Ovary (tissue), 9 donors: ENCODE data around the gene RBM20. TPM values are rescaled to one million over a fixed set of nuclear protein-coding genes. Genes with fewer than 3 reads are reported as not detected.

ENCODE experiments used
- DNase-seq, 5 donors: peaks; one replicate each; pipeline ENCODE4 v3.0.0-alpha.2; 2019 to 2020
- H3K27ac ChIP-seq, 2 donors: fragments of 200-600 bp; one replicate each; pipeline versions ENCODE4 v1.5.1 to v1.8.0; 2019 to 2022
- H3K27me3 ChIP-seq: fragments of 200-600 bp; one replicate; pipeline ENCODE4 v1.8.0; 2022
- H3K36me3 ChIP-seq: fragments of 200-600 bp; sonication (generic); one replicate; pipeline ENCODE4 v1.5.1; 2019
- H3K4me1 ChIP-seq: one replicate; pipeline ENCODE4 v1.8.1; 2013; ENCODE audit warnings: mild to moderate bottlenecking, moderate library complexity; ENCODE audit not compliant: insufficient read depth
- H3K4me3 ChIP-seq: fragments of 200-600 bp; sonication (generic); one replicate; pipeline ENCODE4 v1.5.1; 2017
- H3K9me3 ChIP-seq, 2 donors: fragments of 200-600 bp in 1 of 2; sonication (generic) in 1 of 2; one replicate each; pipeline versions ENCODE4 v1.5.1 to v1.8.1; 2013 to 2019; ENCODE audit warnings: mild to moderate bottlenecking in 1 of 2, moderate library complexity in 1 of 2
- CTCF ChIP-seq, 3 donors: fragments of 450-650 bp in 2 of 3; fragments of 200-600 bp in 1 of 3; IDR thresholded peaks; one replicate each; pipeline versions ENCODE4 v1.5.1 to v1.8.0; 2016 to 2022; ENCODE audit warnings: antibody characterized with exemption in 3 of 3, mild to moderate bottlenecking in 1 of 3
- EP300 ChIP-seq: sonication (generic); formaldehyde crosslinking; IDR thresholded peaks from one replicate; pipeline ENCODE4 v1.6.1; 2017; ENCODE audit warnings: antibody characterized with exemption
- POLR2A ChIP-seq: fragments of 450-650 bp; IDR thresholded peaks from one replicate; pipeline ENCODE4 v1.6.1; 2017; ENCODE audit warnings: antibody characterized with exemption, mild to moderate bottlenecking, moderate library complexity
- WGBS, 3 donors: extraction: QIAGEN DNeasy Blood & Tissue Kit in 1 of 3; methylation state at CpG; one replicate each; pipeline versions ENCODE4 v1.1.5 to v1.1.7; 2013 to 2017; 5-methylcytosine and 5-hydroxymethylcytosine counted together
- intact Hi-C, 4 donors: fragments of 100-400 bp; cut with DNase I; formaldehyde crosslinking; loops; one replicate each; pipeline versions ENCODE4 v1.11.0 to v1.15.1; 2022 to 2023
- polyA plus RNA-seq, 2 donors: library from polyadenylated mRNA; stranded (reverse); fragments of 200-250 nt in 1 of 2; fragments of 350-450 nt in 1 of 2; fragmentation: Illumina TruSeq in 1 of 2; extraction: RNeasy Lipid Tissue Mini Kit (QIAGEN cat#74804) in 1 of 2; gene quantifications; one replicate each; pipeline ENCODE4 v1.2.3, GENCODE V29; 2013 to 2014
- total RNA-seq, 7 donors: library from RNA; depleted of rRNA in 2 of 7; stranded (reverse); fragments of >200 nt in 2 of 7; fragmentation: NEBNext Ultra II Directional in 3 of 7; extraction: Animal tissue kit (Norgen Biotek cat#: 25700) in 3 of 7; gene quantifications; one replicate each; pipeline versions ENCODE4 v1.1.0 to v1.2.4, GENCODE V29; 2016 to 2023
- donor health status: DM: no; HTN: no; CAD: no; lungs with moderate emphysema.
- donor health status: DM: no; HTN: no; CAD: no.
- donor health status: Bipolar disorder and iron deficiency.
- donor health status: DM: yes; HTN: yes; CAD: no.
- donor health status: DM: no; HTN: no; CAD: no.
- donor health status: DM: yes; HTN: yes; CAD: no.

RBM20 gene
- total and polyA plus RNA-seq, 9 donors: 0.96 to 4.9 (median 3.6) TPM

GRCh38 chr10:110847374-110847773 is 203.2 kb downstream of the RBM20 start:
- no peak for DNase-seq
- H3K4me3 ChIP-seq: no peak overlapping the region
- no peaks in the 10 kb centered on the region for H3K9me3 ChIP-seq
- TF ChIP-seq CTCF (IDR thresholded peaks at IDR 0.05) (no peak), EP300 (no peak), POLR2A (no peak)
- no peaks in the 10 kb centered on the region for H3K36me3 ChIP-seq
- no peak overlapping the region for H3K27ac ChIP-seq
- intact Hi-C loops: no loop called here
- no peaks in the 10 kb centered on the region for H3K27me3 ChIP-seq
- H3K4me1 ChIP-seq: no peaks in the 10 kb centered on the region
- 55 to 66% (median 61%) methylated on average over 6 of the region's 6 CpGs for WGBS, 3 donors

GRCh38 chr10:110848106-110848505 is 204.0 kb downstream of the RBM20 start:
- TF ChIP-seq CTCF (IDR thresholded peaks at IDR 0.05) (no peak), POLR2A (no peak), EP300 (no peak)
- no peaks in the 10 kb centered on the region for H3K9me3 ChIP-seq
- H3K27ac ChIP-seq: no peak overlapping the region
- no peaks in the 10 kb centered on the region for H3K36me3 ChIP-seq
- no peak for DNase-seq
- no peaks in the 10 kb centered on the region for H3K27me3 ChIP-seq
- intact Hi-C loops: no loop called here
- WGBS, 3 donors: 76 to 93% (median 86%) methylated on average over 2 of the region's 2 CpGs
- no peak overlapping the region for H3K4me3 ChIP-seq
- no peaks in the 10 kb centered on the region for H3K4me1 ChIP-seq

DNA sequence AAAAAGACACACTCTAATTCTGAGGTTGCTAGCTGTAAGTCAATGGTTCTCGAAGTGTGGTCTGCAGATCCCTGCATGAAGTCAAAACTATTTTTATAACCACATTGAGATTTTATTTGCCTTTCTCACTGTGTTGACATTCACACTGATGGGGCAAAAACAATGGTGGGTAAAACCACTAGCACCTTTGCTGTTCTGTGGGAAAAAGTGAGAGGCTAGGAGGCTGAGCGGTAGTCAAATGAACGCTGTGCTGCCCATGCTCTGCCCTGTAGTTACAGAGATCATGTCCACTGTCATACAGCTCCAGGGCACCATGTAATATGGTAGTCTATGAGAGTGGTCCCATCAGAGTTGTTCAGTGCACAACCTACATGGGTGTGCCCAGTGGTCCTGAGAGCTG is 206.0 kb downstream of the RBM20 start:
- WGBS, 3 donors: 95 to 98% (median 97%) methylated on average over 3 of the region's 3 CpGs
- TF ChIP-seq CTCF (IDR thresholded peaks at IDR 0.05): no peak
- TF ChIP-seq POLR2A: no peak
- TF ChIP-seq EP300: no peak
- Histone ChIP-seq H3K27me3 (no peaks in the 10 kb centered on the region), H3K27ac (no peak overlapping the region), H3K36me3 (no peaks in the 10 kb centered on the region), H3K9me3 (no peaks in the 10 kb centered on the region), H3K4me1 (no peaks in the 10 kb centered on the region), H3K4me3 (no peak overlapping the region)
- intact Hi-C loops: no loop called here
- no peak for DNase-seq

DNA sequence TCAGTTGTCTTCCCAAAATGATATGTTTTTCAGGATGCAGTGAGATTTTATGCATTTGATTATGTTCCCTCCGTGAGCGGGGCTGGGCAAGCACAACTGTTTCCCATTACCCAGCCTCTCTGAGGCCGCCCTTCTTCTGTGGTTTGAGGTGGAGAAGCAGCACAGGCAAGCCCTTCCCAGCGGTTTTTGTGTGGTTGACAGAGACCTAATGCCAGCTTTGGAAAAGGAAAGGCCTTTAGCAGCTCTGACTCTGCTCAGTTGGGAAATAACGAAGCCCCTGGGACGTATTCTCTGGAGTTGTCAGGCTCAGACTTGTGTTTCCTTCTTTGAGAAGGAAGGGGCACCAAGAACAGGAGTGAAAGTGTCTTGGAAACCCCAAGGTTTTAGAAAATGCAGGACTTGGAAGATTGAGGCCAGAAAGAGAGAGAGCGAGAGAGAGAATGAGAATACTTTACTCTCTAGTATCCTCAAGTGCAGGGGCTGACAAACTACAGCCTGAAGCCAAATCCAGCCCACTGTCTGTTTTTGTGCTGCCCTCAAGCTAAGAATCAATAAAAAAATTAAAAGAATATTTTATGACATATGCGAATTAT is 207.0 kb downstream of the RBM20 start:
- Histone ChIP-seq H3K9me3 (no peaks in the 10 kb centered on the region), H3K36me3 (no peaks in the 10 kb centered on the region), H3K4me3 (no peak overlapping the region), H3K27ac (no peak overlapping the region), H3K27me3 (no peaks in the 10 kb centered on the region), H3K4me1 (no peaks in the 10 kb centered on the region)
- intact Hi-C loops: no loop called here
- no peak for TF ChIP-seq EP300
- no peak for TF ChIP-seq CTCF (IDR thresholded peaks at IDR 0.05)
- TF ChIP-seq POLR2A: no peak
- WGBS, 3 donors: 68 to 79% (median 71%) methylated on average over 8 of the region's 8 CpGs
- DNase-seq: no peak
